GM06990 (cell line): Measurements from ENCODE around the gene USP32.

Source experiments
- DNase-seq: peaks from one replicate; pipeline ENCODE4 v3.0.0-alpha.2; 2011; ENCODE audit not compliant: insufficient read length; ENCODE audit errors: extremely low read depth
- H3K27me3 ChIP-seq: replicated peaks from 2 replicates; pipeline ENCODE4 v1.6.0; 2011; ENCODE audit warnings: low read length; ENCODE audit not compliant: control insufficient read depth, insufficient read depth
- H3K36me3 ChIP-seq: 2 replicates; pipeline ENCODE4 v1.5.1; 2011; ENCODE audit warnings: low read length; ENCODE audit not compliant: control insufficient read depth, insufficient read depth
- H3K4me3 ChIP-seq: replicated peaks from 2 replicates; pipeline ENCODE4 v1.5.1; 2011; ENCODE audit warnings: low read depth, mild to moderate bottlenecking, control low read depth, low read length
- TF ChIP-seq, protein P1 (sequence below): IDR thresholded peaks from 2 replicates; pipeline ENCODE4 v1.5.1; 2011; ENCODE audit warnings: low read length, control low read depth, mild to moderate bottlenecking, inconsistent platforms; ENCODE audit not compliant: insufficient read depth, poor library complexity, severe bottlenecking

USP32 gene

DNA sequence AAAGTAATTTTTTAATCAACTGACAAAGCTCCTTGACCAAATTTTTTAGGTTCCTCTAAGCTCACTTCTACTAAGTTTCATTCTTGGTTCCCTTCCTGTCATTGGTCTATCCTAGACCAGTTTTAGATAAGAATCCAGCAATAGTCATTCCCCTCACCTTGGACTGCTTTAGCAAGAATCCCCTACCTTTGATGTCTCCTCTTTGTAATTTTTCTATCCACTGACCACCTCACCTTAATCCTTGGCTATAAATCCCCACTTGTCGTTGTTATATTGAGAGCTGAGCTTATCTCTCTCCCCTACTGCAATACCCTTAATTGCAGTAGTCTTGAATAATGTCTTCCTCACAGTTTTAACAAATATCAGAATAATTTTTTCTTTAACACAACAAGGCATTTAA, 107.2 kb downstream of the USP32 start:
- no peaks in the 10 kb centered on the region for H3K36me3 ChIP-seq
- TF ChIP-seq, protein P1, sequence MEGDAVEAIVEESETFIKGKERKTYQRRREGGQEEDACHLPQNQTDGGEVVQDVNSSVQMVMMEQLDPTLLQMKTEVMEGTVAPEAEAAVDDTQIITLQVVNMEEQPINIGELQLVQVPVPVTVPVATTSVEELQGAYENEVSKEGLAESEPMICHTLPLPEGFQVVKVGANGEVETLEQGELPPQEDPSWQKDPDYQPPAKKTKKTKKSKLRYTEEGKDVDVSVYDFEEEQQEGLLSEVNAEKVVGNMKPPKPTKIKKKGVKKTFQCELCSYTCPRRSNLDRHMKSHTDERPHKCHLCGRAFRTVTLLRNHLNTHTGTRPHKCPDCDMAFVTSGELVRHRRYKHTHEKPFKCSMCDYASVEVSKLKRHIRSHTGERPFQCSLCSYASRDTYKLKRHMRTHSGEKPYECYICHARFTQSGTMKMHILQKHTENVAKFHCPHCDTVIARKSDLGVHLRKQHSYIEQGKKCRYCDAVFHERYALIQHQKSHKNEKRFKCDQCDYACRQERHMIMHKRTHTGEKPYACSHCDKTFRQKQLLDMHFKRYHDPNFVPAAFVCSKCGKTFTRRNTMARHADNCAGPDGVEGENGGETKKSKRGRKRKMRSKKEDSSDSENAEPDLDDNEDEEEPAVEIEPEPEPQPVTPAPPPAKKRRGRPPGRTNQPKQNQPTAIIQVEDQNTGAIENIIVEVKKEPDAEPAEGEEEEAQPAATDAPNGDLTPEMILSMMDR, result no peak
- DNase-seq, result peak; percentile 20
- H3K4me3 ChIP-seq, result no peak overlapping the region
- H3K27me3 ChIP-seq, result no peaks in the 10 kb centered on the region

GRCh38 chr17:60283816-60284215, 108.1 kb downstream of the USP32 start:
- DNase-seq, result no peak
- Histone ChIP-seq H3K27me3 (no peaks in the 10 kb centered on the region), H3K36me3 (no peaks in the 10 kb centered on the region), H3K4me3 (no peak overlapping the region)
- TF ChIP-seq, protein P1, result no peak

- no peak for DNase-seq
- Histone ChIP-seq H3K36me3 (no peaks in the 10 kb centered on the region), H3K4me3 (no peak overlapping the region), H3K27me3 (no peaks in the 10 kb centered on the region)
- TF ChIP-seq, protein P1, result no peak
Measured at GRCh38 chr17:60280673-60281072, 111.3 kb downstream of the USP32 start.

DNA sequence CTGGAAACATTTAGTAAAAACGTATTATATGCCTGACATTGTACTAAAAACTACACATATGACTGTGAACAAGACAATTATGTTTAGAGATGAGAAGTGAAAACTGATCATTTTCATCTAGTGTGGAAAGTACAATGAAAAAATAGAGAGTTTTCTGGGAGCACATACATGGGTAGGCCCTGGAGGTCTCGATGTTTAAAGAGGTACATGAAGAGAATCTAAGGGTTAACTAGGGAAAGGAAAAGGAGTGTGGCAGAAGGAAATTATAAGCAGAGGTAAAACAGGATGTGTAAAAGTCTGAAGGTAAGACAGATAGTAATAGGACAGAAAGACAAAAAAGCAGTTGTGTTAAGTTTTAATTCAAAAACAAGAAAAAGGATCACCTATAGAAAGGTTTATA, 113.7 kb downstream of the USP32 start:
- TF ChIP-seq, protein P1, result no peak
- Histone ChIP-seq H3K4me3 (no peak overlapping the region), H3K36me3 (no peaks in the 10 kb centered on the region), H3K27me3 (no peaks in the 10 kb centered on the region)
- no peak for DNase-seq

GRCh38 chr17:60277258-60277657, 114.7 kb downstream of the USP32 start:
- Histone ChIP-seq H3K27me3 (no peaks in the 10 kb centered on the region), H3K36me3 (no peaks in the 10 kb centered on the region), H3K4me3 (no peak overlapping the region)
- TF ChIP-seq, protein P1, result no peak
- DNase-seq, result no peak

- no peak for DNase-seq
- Histone ChIP-seq H3K4me3 (no peak overlapping the region), H3K27me3 (no peaks in the 10 kb centered on the region), H3K36me3 (peaks cover 2% of the 10 kb centered on the region; the same call in 1 of the 2 replicates)
- TF ChIP-seq, protein P1, result no peak
Measured at GRCh38 chr17:60269417-60269816, 122.5 kb downstream of the USP32 start.
